Activated CD4-positive, alpha-beta T cell treated with anti-CD3 and anti-CD28 coated beads, Interleukin-2, amount 50 U/mL, for 16 hours (primary cell): ENCODE results near the gene CNN3.
"Not testable (repeated sequence)": the region's sequence is repeated elsewhere in the genome, so short reads cannot be mapped to it uniquely, and the experiment has no call there.

Source experiments
- DNase-seq: peaks from one replicate; pipeline ENCODE4 v3.0.0-alpha.2; 2020

CNN3 gene

DNA sequence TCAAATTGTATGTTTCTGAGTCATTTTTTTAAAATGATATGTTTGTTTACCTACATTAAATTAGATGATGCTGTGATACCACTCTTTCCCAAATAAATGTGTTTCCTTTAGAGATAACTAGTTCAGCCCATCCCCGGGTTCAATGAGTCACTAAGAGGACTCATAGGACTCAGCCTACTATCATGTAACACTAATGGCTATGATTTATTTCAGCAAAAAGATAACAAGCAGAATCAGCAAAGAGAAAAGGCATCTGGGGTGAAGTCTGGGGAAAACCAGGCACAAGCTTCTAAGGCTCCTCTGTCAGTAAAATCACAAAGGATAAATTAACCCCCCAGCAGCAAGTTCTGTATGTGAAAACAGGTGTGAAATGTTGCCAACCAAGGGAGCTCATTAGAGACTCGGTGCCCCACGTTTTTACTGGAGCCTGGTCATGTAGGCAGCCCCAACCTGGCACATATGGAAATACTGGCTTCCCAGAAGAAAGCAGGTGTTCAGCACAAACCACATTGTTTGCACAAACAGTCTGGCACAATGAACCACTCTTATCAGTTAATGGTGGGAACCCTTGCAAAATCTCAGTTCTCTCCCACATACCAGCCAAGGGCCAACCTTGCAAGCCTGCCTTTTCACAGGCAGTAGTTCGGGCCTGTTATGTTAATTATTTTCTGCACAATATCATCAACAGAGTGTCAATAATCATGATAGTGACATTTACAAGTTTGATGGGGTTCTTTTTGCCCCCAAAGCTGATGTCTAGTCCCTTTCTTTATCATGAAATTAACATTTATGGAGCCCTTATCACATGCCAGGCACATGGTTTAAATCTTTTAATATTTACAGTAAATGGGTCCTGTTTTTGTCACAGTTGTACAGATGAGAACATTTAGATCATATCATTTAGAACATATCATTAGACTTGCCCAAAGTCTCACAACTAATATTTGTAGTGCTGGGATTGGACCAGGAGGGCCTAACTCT lies 23.1 kb upstream of the CNN3 start:
- no peak for DNase-seq

DNA sequence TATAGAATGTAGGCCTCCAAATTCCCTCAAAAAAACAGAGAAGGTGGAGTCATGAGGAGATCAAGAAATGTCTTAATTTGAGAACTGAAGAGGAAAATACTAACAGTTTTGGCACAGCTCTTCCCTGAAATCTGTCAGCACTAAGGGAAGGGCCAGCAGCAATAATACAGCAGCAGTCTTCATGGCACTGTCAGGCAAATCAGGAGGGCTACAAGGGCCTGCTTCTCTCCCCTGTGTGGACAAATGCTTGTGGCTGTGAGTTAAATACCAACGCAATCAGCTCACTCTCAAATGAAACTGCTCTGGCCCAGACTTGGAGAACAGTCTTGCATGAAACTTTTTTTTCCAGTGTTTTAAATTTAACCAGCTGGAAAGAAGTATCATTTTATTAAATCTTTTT lies 20.5 kb upstream of the CNN3 start:
- no peak for DNase-seq

DNA sequence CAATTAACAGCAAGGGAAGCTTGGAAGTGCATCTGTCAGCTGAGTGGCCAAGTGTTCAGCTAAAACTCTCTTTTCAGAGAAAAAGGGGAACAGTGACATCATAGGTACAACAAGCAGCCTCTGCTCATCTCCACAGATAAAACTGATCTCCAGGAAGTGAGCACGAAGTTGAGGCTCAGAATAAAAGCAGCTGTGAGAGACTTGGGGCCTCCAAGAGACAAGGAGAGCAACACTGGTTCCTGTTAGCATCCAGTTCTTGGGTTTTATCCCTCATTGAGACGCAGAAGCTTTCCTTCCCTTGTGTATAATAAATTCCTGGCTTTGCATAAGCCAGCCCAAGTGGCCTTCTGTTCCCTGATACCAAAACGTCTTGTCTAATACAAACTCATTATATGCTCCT lies 20.0 kb upstream of the CNN3 start:
- no peak for DNase-seq

DNA sequence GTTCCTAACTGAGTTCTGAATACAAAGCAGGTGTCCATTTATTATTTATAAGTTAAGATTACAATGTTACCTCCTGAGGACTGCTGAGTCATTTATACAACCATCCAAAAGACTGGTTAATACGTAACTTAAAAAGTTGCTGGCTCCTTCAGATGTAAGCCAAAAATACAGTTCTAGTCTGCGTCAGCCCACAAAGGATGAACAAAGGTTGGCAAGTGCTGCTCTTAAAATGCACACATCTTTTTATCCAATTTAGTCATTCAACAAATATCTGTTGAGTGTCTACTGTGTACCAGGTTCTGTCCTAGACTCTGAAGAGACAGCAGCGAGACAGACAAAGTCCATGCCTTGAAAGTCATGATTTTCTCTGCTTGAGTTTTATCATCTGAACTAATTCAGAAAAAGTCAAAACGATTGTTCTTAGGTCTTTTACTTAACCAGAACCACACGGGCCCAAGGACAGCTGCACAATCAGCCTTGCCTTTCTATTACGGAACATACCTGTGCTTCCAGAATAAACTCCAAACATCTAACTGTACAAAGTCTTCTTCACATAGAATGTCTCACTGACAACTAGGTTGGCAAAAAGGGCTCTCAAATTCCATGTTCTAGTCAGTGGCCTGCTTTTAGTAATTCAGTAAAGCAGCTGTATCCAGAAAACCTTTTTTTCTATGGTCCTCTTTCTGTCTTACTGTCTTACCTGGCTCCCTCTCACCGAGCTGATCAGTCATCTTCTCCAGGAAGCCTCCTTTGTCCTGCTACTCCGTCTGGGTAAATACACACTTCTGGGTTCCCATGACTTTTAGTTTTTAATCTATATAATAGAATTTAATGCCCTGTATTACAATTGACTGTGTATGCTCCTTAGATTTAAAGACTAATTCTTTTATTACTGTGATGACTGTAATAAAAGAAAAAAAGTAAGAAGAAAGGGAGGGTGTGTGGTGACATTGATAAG lies 15.5 kb upstream of the CNN3 start:
- DNase-seq: no peak

DNA sequence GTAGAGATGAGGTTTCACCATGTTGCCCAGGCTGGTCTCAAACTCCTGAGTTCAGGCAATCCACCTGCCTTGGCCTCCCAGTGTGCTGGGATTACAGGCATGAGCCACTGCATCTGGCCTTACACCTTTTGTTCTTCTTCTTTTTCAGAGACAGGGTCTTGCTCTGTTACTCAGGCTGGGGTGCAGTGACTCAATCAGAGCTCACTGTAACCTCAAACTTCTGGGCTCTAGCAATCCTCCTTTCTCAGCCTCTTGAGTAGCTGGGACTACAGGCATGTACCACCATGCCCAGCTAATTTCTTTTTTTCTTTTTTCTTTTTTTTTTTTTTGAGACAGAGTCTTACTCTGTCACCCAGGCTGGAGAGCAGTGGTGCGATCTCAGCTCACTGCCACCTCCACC lies 14.6 kb upstream of the CNN3 start:
- not testable (repeated sequence) for DNase-seq

DNA sequence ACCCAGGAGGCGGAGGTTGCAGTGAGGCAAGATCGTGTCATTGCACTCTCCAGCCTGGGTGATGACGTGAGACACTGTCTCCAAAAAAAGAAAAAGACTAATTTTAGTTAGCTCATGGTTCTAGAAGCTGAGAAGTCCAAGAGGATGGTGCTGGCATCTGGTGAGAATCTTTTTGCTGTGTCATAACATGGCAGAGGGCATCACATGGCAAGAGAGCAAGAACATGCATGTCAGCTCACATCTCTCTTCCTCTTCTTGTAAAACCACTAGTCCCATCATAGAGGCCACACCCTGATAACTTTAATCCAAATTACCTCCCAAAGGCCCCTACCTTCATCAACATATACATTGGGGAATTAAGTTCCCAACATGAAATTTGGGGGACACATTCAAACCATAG lies 13.8 kb upstream of the CNN3 start:
- no peak for DNase-seq

DNA sequence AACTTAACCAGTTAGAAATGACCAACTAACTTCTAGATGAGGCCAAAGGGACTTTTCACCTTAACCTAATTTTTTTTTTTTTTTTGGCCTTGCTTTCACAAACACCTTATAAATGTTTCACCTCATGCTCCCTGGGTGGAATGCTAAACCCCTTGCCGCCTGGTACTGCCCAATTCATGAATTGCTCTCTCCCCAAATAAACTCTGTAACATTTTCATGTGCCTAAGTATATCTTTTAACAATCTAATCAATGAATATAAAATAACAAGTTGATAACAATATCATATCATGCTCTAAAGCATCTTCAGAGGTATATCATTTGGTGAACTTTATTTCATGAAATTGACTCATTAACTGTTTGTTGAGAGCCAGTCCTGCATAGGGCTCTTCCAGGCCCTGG lies 10.9 kb upstream of the CNN3 start:
- DNase-seq: no peak

DNA sequence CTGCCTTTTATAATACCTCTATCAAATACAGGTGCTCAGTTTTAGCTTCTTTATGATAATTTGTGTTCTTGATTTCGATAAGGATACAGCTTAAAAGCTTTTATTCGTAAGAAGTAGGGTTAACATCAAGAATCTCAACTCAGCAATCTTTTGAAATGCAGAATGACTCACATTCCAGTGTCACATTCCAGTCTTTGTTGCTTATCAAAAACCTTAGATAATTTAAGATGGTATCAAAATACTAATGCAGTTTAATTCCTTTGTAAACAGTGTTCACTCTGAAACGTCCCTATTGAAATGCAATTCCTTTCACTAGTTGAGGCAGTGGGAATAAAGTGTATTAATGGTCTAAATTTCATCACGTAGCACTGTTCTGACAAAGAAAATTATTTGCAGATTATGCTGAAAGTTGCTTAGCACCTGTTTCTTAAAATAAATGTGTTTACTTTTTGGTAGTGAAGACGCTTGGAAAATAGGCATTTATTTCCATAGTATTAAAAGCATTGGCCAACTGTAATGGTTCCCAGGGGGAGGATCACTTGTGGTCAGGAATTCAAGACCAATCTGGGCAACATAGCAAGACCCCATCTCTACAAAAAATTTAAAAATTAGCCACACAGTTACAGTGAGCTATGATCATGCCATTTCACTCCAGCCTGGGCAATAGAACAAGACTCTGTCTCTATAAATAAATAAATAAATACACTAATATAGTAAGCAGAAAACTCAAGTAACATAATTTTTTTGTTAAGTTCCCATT lies 10.1 kb upstream of the CNN3 start:
- no peak for DNase-seq

DNA sequence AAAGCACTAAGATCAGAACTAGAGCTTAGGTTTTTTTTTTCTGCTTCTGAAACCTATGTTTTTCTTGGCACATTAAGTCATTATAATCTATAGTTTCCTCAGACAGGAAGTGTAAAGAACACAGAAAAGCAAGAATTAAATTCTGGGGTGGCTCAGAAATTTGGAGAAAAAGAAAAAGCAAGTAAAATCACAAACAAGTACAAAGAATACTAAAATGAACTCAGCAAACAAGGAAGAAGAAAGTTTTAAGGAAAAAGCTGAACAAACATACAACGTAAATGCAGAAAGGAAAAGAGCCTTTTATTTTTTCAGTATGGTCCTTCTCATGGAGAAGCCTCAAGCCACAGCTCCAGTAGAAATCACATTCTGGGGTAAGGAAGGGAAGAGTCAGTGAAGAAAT lies 8.6 kb upstream of the CNN3 start:
- DNase-seq: no peak

DNA sequence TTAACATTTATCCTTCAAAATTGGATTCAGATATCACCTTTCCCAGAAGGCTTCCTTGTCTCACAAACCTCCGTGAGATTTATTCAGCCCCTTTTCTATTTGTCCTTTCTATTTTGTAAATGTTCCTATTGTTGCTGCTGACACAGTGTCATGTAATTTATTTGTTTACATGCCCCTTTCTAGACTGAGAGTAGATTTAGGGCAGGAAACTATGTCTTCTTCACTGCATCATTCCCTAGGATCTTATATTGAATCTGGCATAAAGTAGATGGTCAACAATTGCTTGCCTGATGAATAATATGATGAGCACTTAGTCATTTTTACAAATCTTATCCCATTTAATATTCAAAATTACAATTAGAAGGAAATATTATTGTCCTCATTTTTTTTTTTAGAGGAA lies 8.1 kb upstream of the CNN3 start:
- DNase-seq: no peak

DNA sequence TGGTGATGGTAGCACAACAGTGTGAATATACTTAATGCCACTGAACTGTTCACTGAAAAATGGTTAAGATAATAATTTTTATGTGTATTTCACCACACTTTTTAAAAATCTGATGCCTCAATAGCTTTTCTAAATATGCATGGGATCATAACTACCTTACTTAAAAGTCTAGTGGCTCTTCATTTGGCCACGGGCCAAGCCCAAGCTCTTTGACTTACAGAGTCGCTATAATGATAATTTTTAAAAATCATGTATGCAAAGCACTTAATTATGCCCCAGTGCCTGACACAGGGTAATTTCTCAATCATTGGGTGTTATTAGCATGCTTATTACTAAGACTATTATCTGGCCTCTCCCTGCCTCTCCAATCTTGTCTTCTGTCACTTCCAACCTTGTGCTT lies 7.6 kb upstream of the CNN3 start:
- DNase-seq: no peak

DNA sequence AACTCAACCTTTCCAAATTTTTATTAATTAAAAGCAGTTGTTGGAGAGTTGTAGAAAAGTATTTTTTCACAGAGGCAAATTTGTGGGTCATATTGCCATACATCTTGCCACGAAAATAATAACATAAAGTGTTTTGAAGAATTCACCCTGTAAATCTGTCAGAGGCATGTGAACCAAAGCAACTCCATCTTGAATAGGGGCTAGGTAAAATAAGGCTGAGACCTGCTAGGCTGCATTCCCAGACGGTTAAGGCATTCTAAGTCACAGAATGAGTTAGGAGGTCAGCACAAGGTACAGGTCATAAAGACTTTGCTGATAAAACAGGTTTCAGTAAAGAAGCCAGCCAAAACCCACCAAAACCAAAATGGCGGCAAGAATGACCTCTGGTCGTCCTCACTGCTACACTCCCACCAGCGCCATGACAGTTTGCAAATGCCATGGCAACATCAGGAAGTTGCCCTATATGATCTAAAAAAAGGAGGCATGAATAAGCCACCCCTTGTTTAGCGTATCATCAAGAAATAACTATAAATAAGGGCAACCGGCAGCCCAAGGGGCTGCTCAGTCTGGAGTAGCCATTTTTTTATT lies 4.4 kb upstream of the CNN3 start:
- no peak for DNase-seq

DNA sequence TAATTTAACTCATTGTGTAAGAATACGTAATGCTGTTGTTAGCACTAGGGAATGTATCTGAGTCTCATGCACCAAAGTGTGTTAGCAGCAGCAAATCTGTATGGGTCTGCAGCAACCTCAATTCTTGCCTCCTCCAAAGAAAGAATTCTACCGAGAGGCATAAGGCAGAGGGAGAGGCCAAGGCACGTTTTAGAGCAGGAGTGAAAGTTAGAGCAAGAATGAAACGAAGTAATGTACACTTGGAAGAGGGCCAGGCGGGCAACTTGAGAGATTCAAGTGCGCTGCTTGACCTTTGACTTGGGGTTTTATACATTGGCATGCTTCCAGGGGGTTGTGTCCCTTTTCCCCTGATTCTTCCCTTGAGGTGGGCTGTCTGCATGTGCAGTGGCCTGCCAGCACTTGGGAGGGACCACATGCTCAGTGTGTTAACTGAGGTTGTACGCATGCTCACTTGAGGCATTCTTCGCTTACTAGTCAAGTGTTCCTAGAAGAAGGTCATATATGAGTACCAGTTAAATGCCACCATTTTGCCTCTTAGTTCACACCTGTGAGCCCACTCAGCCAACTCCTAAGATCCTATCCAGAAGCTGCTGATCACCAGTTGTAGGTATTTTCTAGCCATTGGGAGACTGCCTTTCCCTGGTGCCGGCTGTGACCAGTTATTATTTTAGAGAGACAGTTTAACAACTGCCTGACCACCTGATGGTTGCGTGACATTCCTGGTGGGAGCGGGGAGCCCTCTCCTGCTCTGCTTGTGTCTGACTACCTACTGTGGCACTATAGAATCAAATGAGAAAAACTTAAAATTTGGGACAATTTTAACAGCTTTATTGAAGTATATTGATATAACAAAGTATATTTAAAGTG lies 2.7 kb upstream of the CNN3 start:
- DNase-seq: no peak

DNA sequence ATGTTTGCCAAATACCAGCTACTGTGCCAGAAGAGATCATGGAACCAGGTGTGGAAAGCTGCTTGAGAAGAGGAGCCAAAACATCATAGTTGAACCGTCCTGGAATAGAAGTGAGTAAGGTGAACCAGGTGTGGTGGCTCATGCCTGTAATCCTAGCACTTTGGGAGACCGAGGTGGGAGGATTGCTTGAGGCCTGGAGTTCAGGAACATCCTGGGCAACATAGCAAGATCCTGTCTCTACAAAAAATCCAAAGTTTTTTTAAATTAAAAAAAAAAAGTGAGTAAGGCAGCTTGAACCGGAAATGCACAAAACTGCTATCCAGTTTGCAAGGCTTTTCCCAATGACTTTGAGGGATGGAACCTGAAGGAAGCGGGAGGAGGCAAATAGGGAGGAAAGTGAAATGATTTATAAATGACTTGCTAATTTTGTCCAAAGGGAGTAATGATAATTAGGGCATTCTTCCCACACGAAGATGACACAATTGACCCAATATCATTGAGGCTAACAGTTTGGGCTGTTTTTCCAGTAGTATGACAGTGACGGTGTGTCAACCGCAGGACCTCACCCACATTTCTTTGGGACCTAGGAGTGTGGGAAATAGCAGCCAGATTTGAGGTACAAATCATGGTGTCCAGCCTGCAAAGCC lies 1.5 kb upstream of the CNN3 start:
- no peak for DNase-seq

DNA sequence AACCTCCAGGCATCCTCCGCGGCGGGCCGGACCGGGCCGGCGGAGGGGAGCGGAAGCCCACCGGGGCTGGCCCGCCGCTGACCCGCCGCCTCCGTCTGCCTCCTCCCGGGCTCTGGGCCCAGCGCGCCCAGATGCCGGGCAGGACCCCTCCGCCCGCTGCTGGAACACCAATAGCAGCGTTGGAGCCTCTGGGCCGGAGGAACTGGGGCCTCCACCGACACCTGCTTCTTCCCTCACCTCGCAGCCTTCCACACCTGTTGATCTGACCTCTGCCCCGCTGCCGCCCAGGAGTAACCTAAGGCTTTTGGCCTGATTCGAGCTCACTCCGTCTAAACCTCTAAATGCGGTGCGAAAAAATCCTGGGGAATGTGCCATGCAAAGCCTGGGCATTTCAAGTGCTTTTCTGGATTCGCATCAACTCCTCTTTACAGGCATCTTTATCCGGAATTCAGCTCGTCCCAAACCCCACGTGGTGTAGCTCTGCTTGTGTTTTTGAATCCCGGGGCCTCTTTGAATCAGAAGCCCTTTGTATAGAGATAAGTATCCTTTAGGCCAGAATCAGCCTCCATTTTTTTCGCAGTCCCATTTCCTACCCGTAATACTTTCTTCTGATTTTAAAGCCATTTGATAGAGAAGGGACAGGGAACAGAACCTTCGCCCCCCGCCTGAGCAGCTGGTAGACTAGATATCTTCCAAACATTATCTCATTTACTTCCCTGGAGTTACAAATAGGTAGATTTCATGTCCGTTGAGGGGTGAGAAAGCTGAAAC lies 680 bp upstream of the CNN3 start:
- no peak for DNase-seq

DNA sequence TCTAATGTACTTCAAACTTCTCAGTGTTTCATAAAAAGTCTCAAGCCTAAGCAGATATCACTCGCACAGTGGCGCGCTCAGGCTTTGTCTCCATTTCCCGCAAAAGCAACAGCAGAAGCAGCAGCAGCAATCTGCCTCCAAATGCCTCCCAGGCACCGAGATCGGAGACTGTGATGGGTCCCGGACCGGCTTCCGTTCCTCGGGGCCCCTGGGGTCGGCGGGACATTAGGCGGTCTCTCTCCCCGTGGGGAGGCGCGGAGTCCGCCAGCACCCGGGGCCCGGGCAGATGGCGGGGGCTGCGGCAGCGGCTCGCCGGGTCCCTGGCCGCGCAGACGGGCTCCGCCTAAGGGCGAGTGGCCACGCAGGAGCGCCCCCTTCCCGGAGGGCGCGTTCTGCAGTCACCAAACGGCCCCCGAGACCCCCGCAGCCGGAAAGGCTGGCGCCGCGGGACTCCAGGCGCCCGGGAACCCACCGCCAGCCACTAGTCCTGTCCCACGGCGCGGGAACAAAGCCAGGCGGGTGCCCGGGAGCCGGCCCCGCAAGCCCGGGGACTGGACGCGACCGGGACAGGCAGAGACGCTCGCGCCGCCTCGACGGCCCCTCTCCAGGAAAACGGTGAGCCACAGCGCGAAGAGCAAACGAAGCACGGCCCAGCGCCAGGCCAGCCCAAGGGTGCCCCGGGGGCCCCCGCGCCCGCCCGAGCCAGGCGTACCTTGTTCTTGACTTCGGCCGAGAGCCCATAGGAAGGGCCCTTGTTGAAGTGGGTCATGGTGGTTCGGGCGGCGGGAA lies 590 bp downstream of the CNN3 start:
- DNase-seq: no peak

DNA sequence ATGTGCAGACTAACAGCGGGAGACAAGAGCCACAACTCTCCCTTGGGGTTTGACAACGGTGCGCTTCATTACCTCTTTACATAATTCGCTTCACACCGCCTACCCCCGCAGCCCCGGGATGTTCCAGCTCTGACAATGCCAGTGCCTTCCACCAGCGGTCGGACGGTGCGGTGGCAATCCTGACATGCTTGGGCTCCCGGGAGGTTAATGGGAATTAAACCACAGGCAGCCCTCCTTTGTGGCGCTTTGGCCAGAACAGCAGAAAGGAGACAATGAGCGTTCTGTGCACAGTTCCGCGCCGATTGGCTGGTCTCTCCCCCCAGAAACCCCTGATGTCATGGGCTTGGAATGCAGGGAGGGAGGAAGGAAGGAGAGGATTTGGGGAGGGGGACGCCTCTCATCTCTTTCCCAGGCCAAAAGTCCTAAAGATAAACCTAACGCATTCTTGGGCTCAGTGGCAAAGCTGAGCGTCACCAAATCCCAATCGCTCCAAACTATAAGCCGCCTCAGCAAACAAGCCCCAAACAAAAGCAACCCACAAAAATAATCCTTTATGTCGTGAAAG lies 1.3 kb downstream of the CNN3 start:
- no peak for DNase-seq

DNA sequence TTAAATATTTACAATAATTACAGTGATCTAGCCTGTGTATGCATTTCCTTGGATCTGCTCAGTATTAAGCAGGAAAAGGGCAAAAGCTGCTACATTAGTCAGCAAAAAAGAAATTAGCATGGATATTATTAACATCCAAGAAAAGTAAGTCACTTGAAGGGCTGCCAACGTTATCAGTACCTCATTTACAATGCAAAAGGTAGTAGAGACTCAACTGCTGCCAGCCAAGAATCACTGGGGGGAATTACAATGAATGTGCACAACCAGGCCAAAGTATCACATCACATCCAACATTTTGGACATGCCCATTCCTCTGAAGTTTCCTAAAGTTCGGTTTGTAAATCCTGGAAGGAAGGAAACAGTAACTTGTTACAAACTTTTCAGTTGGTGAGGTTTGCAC lies 1.9 kb downstream of the CNN3 start:
- no peak for DNase-seq

DNA sequence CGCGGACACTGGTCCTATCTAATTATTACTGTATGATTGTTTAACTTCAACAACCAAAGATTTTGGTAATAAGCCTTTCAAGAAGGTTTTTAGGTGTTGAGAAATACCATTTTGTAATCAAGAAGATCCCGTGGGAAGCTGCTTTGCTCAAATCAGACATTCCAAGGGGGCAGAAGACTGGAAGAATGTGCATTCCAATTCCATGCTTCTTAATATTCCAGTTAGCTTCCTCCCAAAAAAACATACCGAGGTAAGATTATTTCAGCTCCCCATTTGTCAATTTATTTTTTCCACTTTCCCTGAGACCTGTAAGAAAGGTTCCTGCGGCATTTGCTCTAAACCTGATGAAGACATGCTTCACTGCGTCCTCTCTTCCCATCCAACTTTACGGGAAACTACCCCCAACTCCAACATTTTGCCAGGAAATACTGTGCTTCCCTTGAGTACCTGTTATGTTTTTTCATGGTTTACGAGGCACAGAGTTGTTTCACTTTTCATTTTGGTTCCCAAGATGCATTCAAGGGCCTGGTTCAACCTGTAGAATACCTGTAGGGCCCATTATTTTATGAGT lies 4.1 kb downstream of the CNN3 start:
- no peak for DNase-seq
